Measurements from ENCODE around the gene LPP. TPM values are rescaled to one million over a fixed set of nuclear protein-coding genes. Genes with fewer than 3 reads are reported as not detected.

The LPP gene
- total RNA-seq, 1 experiment from 2014 or later, result 148 TPM

DNA sequence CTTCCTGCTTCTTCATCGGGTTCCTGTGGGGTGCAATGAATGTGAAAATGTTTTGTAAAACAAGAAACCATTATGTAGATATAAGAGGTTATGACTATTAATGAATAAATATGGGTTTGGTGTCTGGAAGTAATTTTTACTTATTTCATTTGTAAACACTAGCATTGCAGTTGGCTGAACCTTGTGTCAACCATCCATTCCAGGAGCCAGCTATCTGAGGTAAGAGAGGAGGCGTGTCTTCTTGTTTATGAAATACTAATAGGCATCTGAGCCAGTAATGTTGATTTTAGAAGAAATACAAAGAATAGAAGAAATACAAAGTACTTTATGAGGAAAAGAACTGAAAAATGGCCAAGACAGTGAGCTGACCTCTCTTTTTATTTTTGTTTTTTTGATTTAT is 187.5 kb downstream of the LPP start:
- H3K27ac ChIP-seq, result no peak overlapping the region
- ChIA-PET POLR2A (ENCODE audit: unreplicated experiment) (interaction anchor here (0.7 kb wide), 1 partner anchor 250 kb away, joined by 3 read pairs; no protein-coding TSS in a partner anchor), CTCF (no interaction called here)
- H3K4me3 ChIP-seq, result no peak overlapping the region
- no peaks in the 10 kb centered on the region for H3K27me3 ChIP-seq (ENCODE audit: insufficient read depth, low read depth)
- no peaks in the 10 kb centered on the region for H3F3A ChIP-seq (ENCODE audit: insufficient read depth, low read depth)
- H3K4me2 ChIP-seq, result no peak overlapping the region
- no peaks in the 10 kb centered on the region for H3K9me2 ChIP-seq (ENCODE audit: insufficient read depth)
- no peaks in the 10 kb centered on the region for H3K9me3 ChIP-seq (ENCODE audit: insufficient read depth, low read depth)
- TF ChIP-seq, protein P1, sequence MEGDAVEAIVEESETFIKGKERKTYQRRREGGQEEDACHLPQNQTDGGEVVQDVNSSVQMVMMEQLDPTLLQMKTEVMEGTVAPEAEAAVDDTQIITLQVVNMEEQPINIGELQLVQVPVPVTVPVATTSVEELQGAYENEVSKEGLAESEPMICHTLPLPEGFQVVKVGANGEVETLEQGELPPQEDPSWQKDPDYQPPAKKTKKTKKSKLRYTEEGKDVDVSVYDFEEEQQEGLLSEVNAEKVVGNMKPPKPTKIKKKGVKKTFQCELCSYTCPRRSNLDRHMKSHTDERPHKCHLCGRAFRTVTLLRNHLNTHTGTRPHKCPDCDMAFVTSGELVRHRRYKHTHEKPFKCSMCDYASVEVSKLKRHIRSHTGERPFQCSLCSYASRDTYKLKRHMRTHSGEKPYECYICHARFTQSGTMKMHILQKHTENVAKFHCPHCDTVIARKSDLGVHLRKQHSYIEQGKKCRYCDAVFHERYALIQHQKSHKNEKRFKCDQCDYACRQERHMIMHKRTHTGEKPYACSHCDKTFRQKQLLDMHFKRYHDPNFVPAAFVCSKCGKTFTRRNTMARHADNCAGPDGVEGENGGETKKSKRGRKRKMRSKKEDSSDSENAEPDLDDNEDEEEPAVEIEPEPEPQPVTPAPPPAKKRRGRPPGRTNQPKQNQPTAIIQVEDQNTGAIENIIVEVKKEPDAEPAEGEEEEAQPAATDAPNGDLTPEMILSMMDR (conservative IDR thresholded peaks at IDR 0.05), result no peak
- no peak for TF ChIP-seq EZH2 (IDR thresholded peaks at IDR 0.05; ENCODE audit: low read depth)
- H4K20me1 ChIP-seq (ENCODE audit: insufficient read depth), result no peaks in the 10 kb centered on the region
- BruUV-seq (replicated peaks), result no TSS peak
- intact Hi-C loops (cut with micrococcal nuclease; ENCODE audit: unreplicated experiment), result no loop called here
- no peak for DNase-seq
- H2AFZ ChIP-seq, result no peak overlapping the region
- peaks cover 5% of the 10 kb centered on the region; the same call in 1 of the 2 replicates for H3K79me2 ChIP-seq (ENCODE audit: low read depth)
- 0 out of 2 replicates have a peak, but pooled peaks cover 6% of the 10 kb centered on the region for H3K36me3 ChIP-seq (ENCODE audit: low read depth)
- no peaks in the 10 kb centered on the region for H3K4me1 ChIP-seq (replicated peaks; ENCODE audit: insufficient read depth)

DNA sequence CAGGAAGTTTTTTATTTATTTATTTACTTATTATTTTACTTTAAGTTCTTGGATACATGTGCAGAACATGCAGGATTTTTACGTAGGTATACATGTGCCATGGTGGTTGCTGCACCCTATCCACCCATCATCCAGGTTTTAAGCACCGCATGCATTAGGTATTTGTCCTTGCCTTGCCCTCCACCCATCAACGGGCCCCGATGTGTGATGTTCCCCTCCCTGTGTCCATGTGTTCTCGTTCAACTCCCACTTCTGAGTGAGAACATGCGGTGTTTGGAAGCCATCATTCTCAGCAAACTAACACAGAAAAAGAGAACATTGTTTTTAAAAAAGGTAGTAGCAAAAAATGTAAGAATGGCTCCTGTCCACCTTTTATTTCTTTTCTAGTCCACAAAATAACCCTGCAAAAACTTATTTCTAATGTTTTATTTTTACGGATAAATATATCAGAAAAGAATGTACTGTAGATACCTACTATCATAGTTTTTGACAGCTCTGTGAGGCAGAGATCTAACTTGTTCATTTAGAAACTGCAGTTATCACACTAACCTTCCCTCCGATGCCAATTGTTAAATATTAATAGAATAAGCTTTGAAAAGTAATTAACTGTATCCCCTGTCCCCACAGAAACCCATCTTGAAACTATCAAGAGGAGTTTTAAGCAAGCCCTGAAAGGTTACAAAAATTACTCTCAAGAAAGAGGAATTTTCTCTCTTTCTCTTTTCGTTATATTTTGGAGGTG is 189.2 kb downstream of the LPP start:
- Histone ChIP-seq H3K27me3 (ENCODE audit: insufficient read depth, low read depth) (no peaks in the 10 kb centered on the region), H3K79me2 (ENCODE audit: low read depth) (peaks cover 5% of the 10 kb centered on the region; the same call in 1 of the 2 replicates), H3K4me3 (no peak overlapping the region), H3K9me3 (ENCODE audit: insufficient read depth, low read depth) (no peaks in the 10 kb centered on the region), H4K20me1 (ENCODE audit: insufficient read depth) (no peaks in the 10 kb centered on the region), H3K27ac (no peak overlapping the region), H3F3A (ENCODE audit: insufficient read depth, low read depth) (peaks cover 9% of the 10 kb centered on the region), H3K9me2 (ENCODE audit: insufficient read depth) (no peaks in the 10 kb centered on the region), H3K4me2 (no peak overlapping the region), H2AFZ (no peak overlapping the region), H3K4me1 (replicated peaks; ENCODE audit: insufficient read depth) (peaks cover 5% of the 10 kb centered on the region), H3K36me3 (ENCODE audit: low read depth) (0 out of 2 replicates have a peak, but pooled peaks cover 6% of the 10 kb centered on the region)
- TF ChIP-seq, protein P1 (conservative IDR thresholded peaks at IDR 0.05), result no peak
- no peak for TF ChIP-seq EZH2 (IDR thresholded peaks at IDR 0.05; ENCODE audit: low read depth)
- CTCF ChIA-PET, result no interaction called here
- DNase-seq, result no peak
- POLR2A ChIA-PET (ENCODE audit: unreplicated experiment), result no interaction called here
- no TSS peak for BruUV-seq (replicated peaks)
- intact Hi-C loops (cut with micrococcal nuclease; ENCODE audit: unreplicated experiment), result no loop called here

DNA sequence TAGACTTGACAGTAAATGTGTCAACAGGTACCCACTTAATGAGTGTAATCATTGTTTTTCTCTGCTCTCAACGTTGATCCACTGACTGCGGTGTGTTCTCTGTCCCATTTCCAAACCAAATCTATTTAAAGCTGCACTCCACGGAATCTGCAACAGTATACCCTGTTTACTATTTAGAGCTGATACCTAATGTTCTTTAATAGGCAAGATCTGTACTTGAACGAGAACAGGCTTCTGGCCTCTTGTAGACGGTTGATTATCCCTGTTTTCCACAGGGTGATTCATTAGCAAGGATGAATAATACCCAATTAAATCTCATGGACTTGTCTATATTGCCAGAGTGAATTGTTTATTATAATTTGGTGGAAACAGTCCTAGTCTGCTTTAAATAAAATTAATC is 189.9 kb downstream of the LPP start:
- H3F3A ChIP-seq (ENCODE audit: insufficient read depth, low read depth), result peaks cover 16% of the 10 kb centered on the region
- H4K20me1 ChIP-seq (ENCODE audit: insufficient read depth), result no peaks in the 10 kb centered on the region
- 0 out of 2 replicates have a peak, but pooled peaks cover 6% of the 10 kb centered on the region for H3K36me3 ChIP-seq (ENCODE audit: low read depth)
- H3K79me2 ChIP-seq (ENCODE audit: low read depth), result peaks cover 1% of the 10 kb centered on the region; the same call in 1 of the 2 replicates
- no peaks in the 10 kb centered on the region for H3K9me3 ChIP-seq (ENCODE audit: insufficient read depth, low read depth)
- intact Hi-C loops (cut with micrococcal nuclease; ENCODE audit: unreplicated experiment), result no loop called here
- ChIA-PET POLR2A (ENCODE audit: unreplicated experiment) (no interaction called here), CTCF (no interaction called here)
- H2AFZ ChIP-seq, result no peak overlapping the region
- no TSS peak for BruUV-seq (replicated peaks)
- H3K4me2 ChIP-seq, result no peak overlapping the region
- DNase-seq, result no peak
- TF ChIP-seq EZH2 (IDR thresholded peaks at IDR 0.05; ENCODE audit: low read depth), result no peak
- TF ChIP-seq, protein P1 (conservative IDR thresholded peaks at IDR 0.05), result no peak
- H3K27me3 ChIP-seq (ENCODE audit: insufficient read depth, low read depth), result no peaks in the 10 kb centered on the region
- H3K9me2 ChIP-seq (ENCODE audit: insufficient read depth), result no peaks in the 10 kb centered on the region
- H3K4me1 ChIP-seq (replicated peaks; ENCODE audit: insufficient read depth), result peaks cover 13% of the 10 kb centered on the region
- no peak overlapping the region for H3K27ac ChIP-seq
- no peak overlapping the region for H3K4me3 ChIP-seq

Data from PC-9 (cell line).